Measurements from ENCODE around the gene MXI1.

- TF ChIP-seq CTCF (conservative IDR thresholded peaks at IDR 0.05; ENCODE audit: low read length) (no peak), EZH2phosphoT487 (IDR thresholded peaks at IDR 0.05; ENCODE audit: borderline replicate concordance) (no peak)
Observed at GRCh38 chr10:110215286-110216170, 8.1 kb downstream of the MXI1 start.

All from Loucy (cell line).